ENCODE results near the gene SLC35A2.

SLC35A2 gene

DNA sequence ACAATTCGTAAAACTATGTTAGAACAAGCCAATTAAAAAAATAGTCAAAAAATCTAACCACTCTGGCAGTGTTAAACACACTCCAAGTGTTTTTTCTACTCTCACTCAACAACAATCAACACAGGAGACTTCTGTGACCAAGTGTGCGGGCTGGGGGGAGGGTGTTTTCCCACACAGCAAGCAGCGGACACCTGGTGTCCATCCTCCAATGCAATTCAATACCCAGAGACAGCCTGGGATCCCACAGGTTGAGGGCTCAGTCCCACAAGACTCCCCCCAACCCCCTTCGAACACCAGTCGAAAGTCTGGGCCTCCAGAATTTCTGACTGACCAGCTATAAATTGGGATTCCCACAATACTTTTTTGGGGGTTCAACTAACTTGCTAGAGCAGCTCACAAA, 15.7 kb upstream of the SLC35A2 start:
- DNase-seq, result no peak

DNA sequence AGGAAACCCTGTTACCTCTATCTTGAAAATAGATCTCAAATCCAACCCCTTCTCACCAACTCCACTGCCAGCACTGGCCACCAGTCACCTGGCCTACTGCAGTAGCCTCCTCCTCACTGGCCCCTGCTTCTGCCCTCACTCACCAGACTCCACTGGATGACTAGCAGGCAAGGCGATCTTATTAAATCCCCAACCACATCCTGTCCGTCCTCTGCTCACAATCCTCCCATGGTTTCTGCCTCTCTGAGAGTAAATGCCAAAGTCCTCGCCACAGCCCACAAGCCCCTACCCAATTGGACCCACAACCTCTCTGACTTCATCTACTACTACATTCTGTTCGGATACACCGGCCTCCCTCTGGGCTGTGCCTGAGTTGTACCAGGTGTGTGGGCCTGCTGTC, 12.8 kb upstream of the SLC35A2 start:
- no peak for DNase-seq

DNA sequence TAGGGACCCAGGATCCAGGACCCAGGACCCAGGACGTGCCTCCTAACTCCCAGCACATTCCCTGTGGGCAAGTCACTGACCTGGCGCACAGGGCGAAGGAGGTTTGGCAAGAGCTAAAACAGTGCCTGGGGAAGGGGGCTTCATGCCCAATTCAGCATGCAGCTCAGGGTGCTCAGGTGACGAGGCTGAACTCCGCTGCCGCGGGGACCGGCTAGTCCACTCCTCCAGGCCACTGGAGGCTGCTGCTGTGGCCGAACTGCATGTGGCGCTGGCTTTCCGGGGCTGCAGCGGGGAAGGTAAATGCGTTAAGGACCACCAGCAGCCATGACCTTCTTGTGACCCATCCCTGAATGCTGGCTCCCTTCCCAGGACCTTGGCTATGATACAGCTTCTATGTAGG, 12.3 kb upstream of the SLC35A2 start:
- no peak for DNase-seq

- DNase-seq, result no peak
These were observed 9.3 kb upstream of the SLC35A2 start for GRCh38 chrX:48920718-48921104.

- DNase-seq, result peak; percentile 75
These were observed 8.7 kb upstream of the SLC35A2 start for GRCh38 chrX:48919947-48920717.

DNA sequence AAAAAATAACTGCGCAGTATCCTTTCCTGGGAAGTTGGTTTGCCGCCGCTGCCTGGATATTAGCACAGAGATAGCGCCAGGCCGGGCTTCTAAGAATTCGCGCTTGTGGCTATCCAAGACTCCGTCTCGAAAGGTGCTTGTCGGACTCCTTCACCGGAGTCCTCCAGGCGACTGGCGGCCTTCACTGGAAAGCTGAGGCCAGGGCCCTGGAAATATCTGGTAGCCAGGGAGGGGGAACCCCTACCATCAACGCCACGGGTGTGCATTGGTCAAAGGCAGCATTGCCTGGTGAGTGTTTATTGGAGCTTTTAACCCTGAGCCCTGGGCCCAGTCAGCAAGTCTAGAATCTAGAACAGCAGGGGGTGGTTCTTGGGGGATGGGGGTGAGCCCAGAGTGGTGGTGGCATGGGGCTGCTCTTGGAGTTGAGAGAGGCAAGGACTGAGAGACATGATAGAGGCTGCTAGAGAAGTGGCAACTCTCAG, 8.0 kb upstream of the SLC35A2 start:
- DNase-seq, result peak; percentile 80

- DNase-seq, result peak; percentile 96
These were observed 7.3 kb upstream of the SLC35A2 start, which contains the start of gene PIM2 for GRCh38 chrX:48918643-48919340. Gene PIM2, minus strand, starts transcription at chrX:48919024. Its CDS starts 190 bp downstream, at chrX:48918834.

GRCh38 chrX:48918301-48918642, 6.8 kb upstream of the SLC35A2 start:
- no peak for DNase-seq

- peak; percentile 95 for DNase-seq
These were observed 5.9 kb upstream of the SLC35A2 start for GRCh38 chrX:48917139-48918001.

DNA sequence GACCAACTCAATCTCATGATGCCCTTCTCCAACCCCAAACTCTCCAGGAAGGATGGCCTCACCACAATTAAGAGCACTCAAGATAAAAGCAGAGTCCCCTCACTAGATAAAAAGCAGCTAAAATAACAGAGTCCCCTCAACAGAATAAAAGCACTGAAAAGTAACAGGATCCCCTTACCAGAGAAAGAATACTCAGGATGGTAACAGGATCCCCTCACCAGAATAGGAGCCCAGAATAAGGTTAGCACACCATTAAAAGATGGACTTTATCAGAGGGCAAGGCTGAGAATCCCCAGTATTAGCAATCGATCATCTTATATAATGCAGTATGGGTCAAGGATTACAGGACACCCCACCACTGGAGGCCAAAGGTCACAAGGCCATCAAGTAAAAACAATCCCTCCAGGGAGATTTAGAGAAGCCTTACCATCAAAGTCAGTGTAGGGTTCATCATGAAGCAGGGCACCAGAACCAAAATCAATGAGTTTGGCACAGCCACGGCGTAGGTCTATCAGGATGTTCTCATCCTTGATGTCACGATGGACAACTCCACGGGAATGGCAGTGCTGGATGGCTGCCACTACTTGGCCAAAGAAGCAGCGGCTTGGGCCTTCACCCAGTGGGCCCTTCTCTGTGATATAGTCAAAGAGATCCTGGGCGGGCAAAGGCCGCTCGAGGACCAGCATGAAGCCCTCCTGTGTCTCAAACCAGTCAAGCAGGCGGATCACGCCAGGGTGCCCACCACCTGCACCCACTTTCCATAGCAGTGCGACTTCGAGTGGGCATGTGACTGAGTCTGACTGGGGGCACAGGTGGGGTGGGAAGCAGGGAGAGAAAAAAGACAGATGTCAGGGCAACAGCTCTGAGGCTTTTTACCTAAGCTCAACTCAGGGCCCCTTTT, 3.4 kb upstream of the SLC35A2 start:
- DNase-seq, result no peak

- no peak for DNase-seq
These were observed 2.3 kb upstream of the SLC35A2 start for GRCh38 chrX:48913605-48914366.

DNA sequence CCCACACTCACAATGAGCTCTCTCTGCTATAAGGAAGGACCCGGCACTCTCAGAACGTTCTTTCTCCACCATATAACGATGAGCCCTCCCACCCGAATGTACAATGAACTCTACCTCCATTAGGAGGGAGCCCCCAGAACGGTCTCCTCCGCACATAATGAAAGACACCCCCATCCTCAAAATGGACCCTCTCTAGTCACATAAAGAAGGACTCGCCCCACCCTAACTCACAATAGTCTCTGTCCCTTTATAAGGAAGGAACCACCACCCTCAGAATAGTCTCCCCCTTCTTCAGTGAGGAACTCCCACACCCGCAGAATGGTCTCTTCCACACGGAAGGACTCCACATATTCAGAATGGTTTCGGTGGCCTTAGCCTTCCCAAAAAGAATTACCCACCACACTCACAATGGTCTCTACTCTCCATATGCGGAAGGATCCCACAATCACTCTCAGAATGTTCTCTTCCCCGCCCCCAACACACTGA, 477 bp downstream of the SLC35A2 start:
- DNase-seq, result no peak

- DNase-seq, result no peak
These were observed 1.6 kb downstream of the SLC35A2 start for GRCh38 chrX:48909703-48910294.

GRCh38 chrX:48908600-48908999, 2.8 kb downstream of the SLC35A2 start:
- no peak for DNase-seq

GRCh38 chrX:48905090-48905790, 6.2 kb downstream of the SLC35A2 start:
- DNase-seq, result no peak

DNA sequence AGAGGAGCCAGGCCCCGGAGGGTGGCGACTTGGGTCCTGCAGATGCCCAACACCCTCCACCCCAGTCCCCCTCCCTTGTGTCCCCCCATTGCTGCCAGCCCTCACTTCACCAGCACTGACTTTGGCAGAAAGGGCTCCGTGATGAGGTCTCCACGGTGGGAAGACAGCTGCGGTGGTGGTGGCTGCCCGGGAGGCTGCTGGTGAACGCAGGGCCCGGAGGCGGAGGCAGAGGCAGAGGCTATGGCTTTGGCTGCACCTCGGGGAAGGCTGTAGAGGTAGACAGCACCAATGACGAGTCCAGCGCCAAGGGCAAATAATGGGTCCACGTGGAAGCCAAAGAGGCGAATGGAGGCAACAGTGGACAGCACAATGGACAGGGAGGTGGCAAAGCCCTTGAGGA, 6.8 kb downstream of the SLC35A2 start:
- no peak for DNase-seq

DNA sequence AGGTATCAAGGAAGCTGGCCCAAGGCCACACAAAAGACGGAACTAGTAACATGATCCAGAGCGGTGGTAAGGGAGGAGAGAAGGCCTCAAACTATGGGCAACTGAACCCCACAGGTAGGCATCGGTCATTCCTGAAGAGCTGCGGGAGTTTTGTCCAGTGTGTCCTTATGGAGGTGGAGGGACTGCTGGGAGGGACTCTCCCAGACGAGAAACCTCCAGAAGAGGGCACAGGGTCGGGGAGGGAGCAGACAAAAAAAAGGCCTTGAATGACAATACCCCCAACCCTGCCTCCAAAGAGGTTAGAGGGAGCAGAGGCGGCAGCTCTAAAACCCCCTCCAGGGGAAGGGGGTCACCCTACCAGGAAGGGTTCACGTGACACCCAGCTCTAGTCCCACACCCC, 7.3 kb downstream of the SLC35A2 start:
- DNase-seq, result no peak

DNA sequence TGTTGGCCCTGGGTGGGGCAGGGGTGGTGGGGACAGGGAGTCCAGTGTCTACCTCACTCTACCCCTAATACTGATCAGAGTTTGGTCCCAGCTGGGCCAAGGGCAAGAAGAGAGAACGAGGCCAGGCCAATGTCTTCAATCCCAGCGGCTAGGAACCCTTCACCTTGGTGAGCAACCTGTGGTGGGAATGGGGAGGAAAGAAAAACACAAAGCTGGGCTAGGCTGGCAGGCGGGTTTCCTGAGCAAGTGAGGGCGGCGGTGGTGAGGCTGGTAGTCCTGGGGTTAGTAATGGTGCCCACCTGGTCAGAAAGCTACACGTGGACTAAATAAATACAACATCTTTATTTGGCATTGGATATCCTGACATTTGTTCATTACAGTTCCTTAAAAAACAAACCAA, 8.2 kb downstream of the SLC35A2 start:
- no peak for DNase-seq

DNA sequence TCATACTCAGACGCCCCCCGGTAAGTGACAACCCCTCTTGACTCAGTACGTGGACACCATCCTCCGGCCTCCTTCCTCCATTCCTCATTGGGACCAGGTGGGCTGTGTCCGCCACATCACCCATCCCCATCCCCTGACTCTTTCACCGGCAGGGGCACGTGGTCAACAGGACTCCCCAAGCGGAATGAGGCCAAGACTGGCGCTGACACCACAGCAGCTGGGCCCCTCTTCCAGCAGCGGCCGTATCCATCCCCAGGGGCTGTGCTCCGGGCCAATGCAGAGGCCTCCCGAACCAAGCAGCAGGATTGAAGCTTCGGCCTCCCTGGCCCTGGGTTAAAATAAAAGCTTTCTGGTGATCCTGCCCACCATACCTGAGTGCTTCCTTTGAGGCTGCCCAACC, 8.7 kb downstream of the SLC35A2 start:
- no peak for DNase-seq

GRCh38 chrX:48902135-48902534, 9.3 kb downstream of the SLC35A2 start:
- DNase-seq, result no peak
